Bladder microvascular endothelial cell (primary cell): ENCODE results near the gene TRPV5. TPM values are rescaled to one million over a fixed set of nuclear protein-coding genes. Genes with fewer than 3 reads are reported as not detected.

ENCODE experiments used
- total RNA-seq: library from RNA; depleted of rRNA; stranded (reverse); fragments of >200 nt; gene quantifications from 2 replicates; pipeline ENCODE4 v1.2.3, GENCODE V29; 2014

The TRPV5 gene
- not detected in 2 replicates for total RNA-seq

DNA sequence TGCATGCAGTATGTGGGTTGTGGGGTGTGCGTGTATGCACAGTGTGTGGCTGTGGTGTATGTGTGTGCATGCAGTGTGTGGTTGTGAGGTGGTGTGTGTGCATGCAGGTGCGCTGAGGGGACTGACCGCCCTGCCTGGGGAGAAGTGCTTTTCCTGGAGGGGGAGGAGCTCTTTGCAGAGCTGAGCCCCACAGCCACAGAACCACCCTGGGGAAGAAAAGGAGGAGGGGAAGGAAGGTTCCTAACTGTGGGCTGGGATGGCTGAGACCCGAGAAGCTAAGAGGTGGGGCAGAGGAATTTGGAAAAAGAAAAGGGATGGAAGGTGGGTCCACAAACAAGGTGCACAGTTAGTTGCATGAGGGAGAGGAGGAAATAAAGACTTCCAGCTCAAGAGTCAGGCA, at the start of gene TRPV5:
Gene TRPV5, minus strand, starts transcription at position 123 of the 400 bp plus-strand sequence. CDS start 287 bp downstream, outside the sequence.

GRCh38 chr7:142961973-142962926, 28.7 kb upstream of the TRPV5 start, which contains the start of gene KEL:
Gene KEL, minus strand, starts transcription at chr7:142962363. Its CDS starts 157 bp downstream, at chr7:142962206.

DNA sequence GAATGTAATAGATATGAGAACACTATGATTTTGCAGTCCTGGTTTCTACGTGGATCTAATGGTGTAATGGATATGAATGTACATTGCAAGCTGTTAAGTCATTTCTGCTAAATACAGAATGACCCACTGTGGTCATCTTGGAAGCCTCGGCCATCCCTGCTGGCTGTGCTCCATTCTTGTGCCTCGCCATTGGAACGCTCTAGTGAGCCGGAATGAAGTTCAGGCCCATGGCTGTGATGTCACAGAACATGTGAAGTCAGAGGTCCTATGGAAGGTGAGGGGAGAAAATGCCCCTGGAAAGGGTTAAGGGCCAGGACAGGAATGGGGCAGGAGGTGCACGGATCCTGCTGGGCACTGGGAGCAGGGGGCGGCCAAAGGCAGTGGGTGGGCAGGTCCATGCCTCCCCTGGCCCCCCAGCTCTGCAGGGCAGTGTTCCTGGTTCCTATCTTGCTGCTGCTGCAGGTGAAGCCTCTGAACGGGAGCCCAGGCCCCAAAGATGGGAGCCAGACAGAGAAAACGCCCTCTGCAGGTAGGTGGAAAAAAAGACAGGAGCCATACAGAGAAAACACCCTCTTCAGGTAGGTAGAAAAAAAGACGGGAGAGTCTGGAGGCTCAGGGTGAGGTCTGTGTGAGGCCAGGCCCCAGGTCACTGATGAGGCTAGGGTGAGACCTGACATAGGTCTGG, 5.8 kb upstream of the TRPV5 start, which contains the start of gene LLCFC1:
Gene LLCFC1, plus strand, starts transcription at position 259 of the 685 bp plus-strand sequence. Its CDS starts 138 bp downstream, at position 397.

DNA sequence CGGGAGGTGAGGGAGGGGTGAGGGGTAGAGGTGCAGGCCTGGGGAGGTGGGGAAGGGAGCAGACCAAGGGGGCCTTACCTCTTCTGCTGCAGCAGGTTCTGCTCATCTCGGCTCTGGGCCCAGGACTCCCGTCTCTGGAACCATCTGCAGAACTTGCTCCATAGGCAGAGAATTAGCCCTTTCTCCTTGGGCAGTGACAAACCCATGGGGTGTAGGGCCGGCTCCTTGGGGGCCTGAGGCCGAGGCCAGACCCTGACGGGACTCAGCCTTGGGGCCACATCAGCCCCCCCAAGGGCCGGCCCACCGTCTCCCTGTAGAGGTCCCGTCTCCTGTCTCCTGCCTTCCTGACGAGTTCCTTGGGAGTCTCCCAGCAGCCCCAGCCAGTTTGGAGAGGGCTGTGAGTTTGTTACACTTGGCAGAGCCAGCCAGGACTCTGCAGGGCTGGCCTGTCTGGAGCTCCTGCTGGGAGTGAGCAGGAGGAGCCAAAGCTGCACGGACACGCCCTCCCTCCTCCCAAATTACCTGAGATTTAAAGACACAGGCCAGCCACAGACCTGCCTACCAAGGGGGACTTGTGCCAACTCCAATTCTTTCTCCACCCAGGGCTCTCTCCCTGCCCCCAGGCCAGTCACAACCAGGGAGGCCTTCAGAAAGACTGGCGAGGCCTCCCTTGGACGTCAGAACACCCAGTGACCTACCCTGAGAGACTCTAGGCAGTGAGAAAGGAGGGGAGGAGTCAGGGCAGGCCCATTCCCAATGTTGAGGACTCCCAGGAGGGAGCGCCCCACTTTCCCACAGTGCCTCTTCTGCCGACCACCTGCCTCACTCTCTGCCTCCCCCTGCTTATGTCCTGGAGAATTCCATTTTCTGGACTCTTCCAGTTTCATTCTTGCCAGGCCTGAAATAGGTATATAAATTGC, 48.0 kb downstream of the TRPV5 start, which contains the start of gene TRPV6:
Gene TRPV6, minus strand, starts transcription at position 435 of the 920 bp plus-strand sequence.

Other genes with a start within 250 kb of the TRPV5 start
- gene PRSS1, start 184.3 kb downstream of the TRPV5 start, total RNA-seq: not detected in 2 replicates
- gene PRSS2, start 162.8 kb downstream of the TRPV5 start, total RNA-seq: not detected in 2 replicates
- under 0.01 TPM in 1 of 2 replicates, not detected in the other for gene EPHB6, start 78.7 kb downstream of the TRPV5 start, total RNA-seq
- not detected in 2 replicates for gene TRPV6, start 48.0 kb downstream of the TRPV5 start, total RNA-seq
- not detected in 2 replicates for gene LLCFC1, start 5.7 kb upstream of the TRPV5 start, total RNA-seq
- gene KEL, start 28.6 kb upstream of the TRPV5 start, total RNA-seq: under 0.01 TPM in 1 of 2 replicates, not detected in the other
- 0.06 TPM in 1 of 2 replicates, not detected in the other for gene OR9A2, start 93.4 kb upstream of the TRPV5 start, total RNA-seq
- not detected in 2 replicates for gene OR6V1, start 118.6 kb upstream of the TRPV5 start, total RNA-seq
- not detected in 2 replicates for gene PIP, start 198.3 kb upstream of the TRPV5 start, total RNA-seq
- not detected in 2 replicates for gene TAS2R39, start 249.7 kb upstream of the TRPV5 start, total RNA-seq